HEK293 (cell line): Measurements from ENCODE around the gene UBL7.

Source experiments
- CTCF ChIA-PET: fragments of 350-600 bp; formaldehyde crosslinking; extraction: SDS; loops from one replicate; lab custom pipeline; 2021; ENCODE audit warnings: antibody characterized with exemption; lab: Yijun Ruan, JAX
- POLR2A ChIA-PET: fragments of 300-600 bp; formaldehyde crosslinking; extraction: SDS; loops from one replicate; lab custom pipeline; 2020; ENCODE audit warnings: antibody characterized with exemption, inconsistent platforms; lab: Yijun Ruan, JAX
- H3K27ac ChIP-seq: fragments of 200-500 bp; sonication (Bioruptor generic); 2 replicates; pipeline ENCODE4 v1.5.1; 2014; ENCODE audit warnings: low read depth, low read length, control low read depth, inconsistent platforms; ENCODE audit errors: extremely low read depth
- H3K36me3 ChIP-seq, 2 experiments: fragments of 200-500 bp in 1 of 2; sonication (Bioruptor generic) in 1 of 2; 1 replicate in 1 of 2; 2 replicates in 1 of 2; pipeline ENCODE4 v1.5.1; 2014 to 2017; ENCODE audit warnings: inconsistent platforms in 2 of 2, low read length in 2 of 2; ENCODE audit not compliant: control insufficient read depth in 2 of 2, insufficient read depth in 1 of 2
- H3K4me1 ChIP-seq: fragments of 200-500 bp; sonication (Bioruptor generic); 2 replicates; pipeline ENCODE4 v1.5.1; 2014; ENCODE audit warnings: mild to moderate bottlenecking, low read length, inconsistent platforms; ENCODE audit not compliant: control insufficient read depth, insufficient read depth
- H3K4me3 ChIP-seq: 2 replicates; pipeline ENCODE4 v1.5.1; 2011; ENCODE audit warnings: low read depth, mild to moderate bottlenecking, control low read depth, low read length, moderate library complexity
- H3K9me3 ChIP-seq: fragments of 200-500 bp; sonication (Bioruptor generic); 2 replicates; pipeline ENCODE4 v1.5.1; 2014; ENCODE audit warnings: low read depth, low read length, inconsistent platforms; ENCODE audit not compliant: control insufficient read depth, insufficient read depth
- KLF10 ChIP-seq: fragments of 450-650 bp; IDR thresholded peaks from 2 replicates; pipeline ENCODE4 v1.5.1; 2018; ENCODE audit warnings: missing biosample characterization, mild to moderate bottlenecking, missing genetic modification characterization
- ZFP3 ChIP-seq: fragments of 450-650 bp; formaldehyde crosslinking; IDR thresholded peaks from 2 replicates; pipeline ENCODE4 v1.5.1; 2016; ENCODE audit warnings: low read depth, missing biosample characterization, missing genetic modification characterization
- ZNF146 ChIP-seq: fragments of 450-650 bp; formaldehyde crosslinking; IDR thresholded peaks from 2 replicates; pipeline ENCODE4 v1.5.1; 2016; ENCODE audit warnings: missing biosample characterization, missing genetic modification characterization
- ZNF157 ChIP-seq: fragments of 450-650 bp; formaldehyde crosslinking; IDR thresholded peaks from 2 replicates; pipeline ENCODE4 v1.5.1; 2016; ENCODE audit warnings: missing biosample characterization, missing genetic modification characterization
- ZNF214 ChIP-seq: fragments of 450-650 bp; formaldehyde crosslinking; IDR thresholded peaks from 2 replicates; pipeline ENCODE4 v1.5.1; 2017; ENCODE audit warnings: missing biosample characterization, mild to moderate bottlenecking, missing genetic modification characterization, borderline replicate concordance
- ZNF266 ChIP-seq: fragments of 450-650 bp; formaldehyde crosslinking; IDR thresholded peaks from 2 replicates; pipeline ENCODE4 v1.5.1; 2016; ENCODE audit warnings: missing biosample characterization, missing genetic modification characterization, low read depth
- ZNF394 ChIP-seq: fragments of 450-650 bp; formaldehyde crosslinking; IDR thresholded peaks from 2 replicates; pipeline ENCODE4 v1.5.1; 2016; ENCODE audit warnings: missing biosample characterization, missing genetic modification characterization, mild to moderate bottlenecking, moderate library complexity, borderline replicate concordance
- ZNF544 ChIP-seq: fragments of 450-650 bp; formaldehyde crosslinking; IDR thresholded peaks from 2 replicates; pipeline ENCODE4 v1.5.0; 2017; ENCODE audit warnings: missing biosample characterization, missing genetic modification characterization
- ZNF623 ChIP-seq: fragments of 450-650 bp; formaldehyde crosslinking; IDR thresholded peaks from 2 replicates; pipeline ENCODE4 v1.5.1; 2016; ENCODE audit warnings: missing biosample characterization, missing genetic modification characterization
- ZNF629 ChIP-seq: fragments of 450-650 bp; formaldehyde crosslinking; IDR thresholded peaks from 2 replicates; pipeline ENCODE4 v1.5.1; 2017; ENCODE audit warnings: missing biosample characterization, missing genetic modification characterization
- ZNF785 ChIP-seq: fragments of 450-650 bp; formaldehyde crosslinking; IDR thresholded peaks from 2 replicates; pipeline ENCODE4 v1.5.1; 2016; ENCODE audit warnings: missing biosample characterization, missing genetic modification characterization
- ZNF791 ChIP-seq: fragments of 450-650 bp; formaldehyde crosslinking; IDR thresholded peaks from 2 replicates; pipeline ENCODE4 v1.5.1; 2016; ENCODE audit warnings: missing biosample characterization, missing genetic modification characterization
- TF ChIP-seq, protein P1 (sequence below): fragments of 450-650 bp; formaldehyde crosslinking; conservative IDR thresholded peaks from 2 replicates; pipeline ENCODE4 v1.5.1; 2016; ENCODE audit warnings: low read depth, missing biosample characterization, missing genetic modification characterization
- TF ChIP-seq, protein P2 (sequence below): fragments of 450-650 bp; formaldehyde crosslinking; IDR thresholded peaks from 2 replicates; pipeline ENCODE4 v1.5.1; 2017; ENCODE audit warnings: missing biosample characterization, mild to moderate bottlenecking, missing genetic modification characterization, moderate library complexity
- TF ChIP-seq, protein P3 (sequence below): fragments of 450-650 bp; formaldehyde crosslinking; IDR thresholded peaks from 2 replicates; pipeline ENCODE4 v1.5.1; 2017; ENCODE audit warnings: missing biosample characterization, missing genetic modification characterization
- TF ChIP-seq, protein P4 (sequence below): fragments of 450-650 bp; formaldehyde crosslinking; IDR thresholded peaks from 2 replicates; pipeline ENCODE4 v1.5.1; 2017; ENCODE audit warnings: missing biosample characterization, missing genetic modification characterization

UBL7 gene

DNA sequence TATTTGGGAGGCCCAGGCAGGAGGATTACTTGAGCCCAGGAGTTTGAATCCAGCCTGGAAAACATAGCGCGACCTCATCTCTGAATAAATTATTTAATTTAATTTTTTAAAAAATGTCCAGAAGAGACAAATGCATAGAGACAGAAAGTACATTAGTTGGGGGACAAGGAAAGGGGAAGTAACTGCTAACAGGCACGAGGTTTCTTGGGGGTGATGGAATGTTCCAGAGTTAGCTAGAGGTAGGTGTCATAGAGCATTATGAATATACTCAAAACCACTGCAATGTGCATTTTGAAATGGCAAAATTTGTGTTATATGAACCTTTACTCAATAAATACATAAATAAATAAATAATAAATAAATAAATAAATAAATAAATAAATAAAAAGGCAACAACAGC, 61.9 kb downstream of the UBL7 start:
- CTCF ChIA-PET = interaction anchor here (0.6 to 1.8 kb wide), 4 partner anchors 10 to 39 kb away, joined by 3 to 7 read pairs (median 4); no protein-coding TSS in a partner anchor
- Histone ChIP-seq H3K27ac (no peak overlapping the region), H3K4me3 (no peak overlapping the region), H3K9me3 (no peaks in the 10 kb centered on the region), H3K4me1 (no peaks in the 10 kb centered on the region), H3K36me3 (no peaks in the 10 kb centered on the region)
- TF ChIP-seq, protein P1, sequence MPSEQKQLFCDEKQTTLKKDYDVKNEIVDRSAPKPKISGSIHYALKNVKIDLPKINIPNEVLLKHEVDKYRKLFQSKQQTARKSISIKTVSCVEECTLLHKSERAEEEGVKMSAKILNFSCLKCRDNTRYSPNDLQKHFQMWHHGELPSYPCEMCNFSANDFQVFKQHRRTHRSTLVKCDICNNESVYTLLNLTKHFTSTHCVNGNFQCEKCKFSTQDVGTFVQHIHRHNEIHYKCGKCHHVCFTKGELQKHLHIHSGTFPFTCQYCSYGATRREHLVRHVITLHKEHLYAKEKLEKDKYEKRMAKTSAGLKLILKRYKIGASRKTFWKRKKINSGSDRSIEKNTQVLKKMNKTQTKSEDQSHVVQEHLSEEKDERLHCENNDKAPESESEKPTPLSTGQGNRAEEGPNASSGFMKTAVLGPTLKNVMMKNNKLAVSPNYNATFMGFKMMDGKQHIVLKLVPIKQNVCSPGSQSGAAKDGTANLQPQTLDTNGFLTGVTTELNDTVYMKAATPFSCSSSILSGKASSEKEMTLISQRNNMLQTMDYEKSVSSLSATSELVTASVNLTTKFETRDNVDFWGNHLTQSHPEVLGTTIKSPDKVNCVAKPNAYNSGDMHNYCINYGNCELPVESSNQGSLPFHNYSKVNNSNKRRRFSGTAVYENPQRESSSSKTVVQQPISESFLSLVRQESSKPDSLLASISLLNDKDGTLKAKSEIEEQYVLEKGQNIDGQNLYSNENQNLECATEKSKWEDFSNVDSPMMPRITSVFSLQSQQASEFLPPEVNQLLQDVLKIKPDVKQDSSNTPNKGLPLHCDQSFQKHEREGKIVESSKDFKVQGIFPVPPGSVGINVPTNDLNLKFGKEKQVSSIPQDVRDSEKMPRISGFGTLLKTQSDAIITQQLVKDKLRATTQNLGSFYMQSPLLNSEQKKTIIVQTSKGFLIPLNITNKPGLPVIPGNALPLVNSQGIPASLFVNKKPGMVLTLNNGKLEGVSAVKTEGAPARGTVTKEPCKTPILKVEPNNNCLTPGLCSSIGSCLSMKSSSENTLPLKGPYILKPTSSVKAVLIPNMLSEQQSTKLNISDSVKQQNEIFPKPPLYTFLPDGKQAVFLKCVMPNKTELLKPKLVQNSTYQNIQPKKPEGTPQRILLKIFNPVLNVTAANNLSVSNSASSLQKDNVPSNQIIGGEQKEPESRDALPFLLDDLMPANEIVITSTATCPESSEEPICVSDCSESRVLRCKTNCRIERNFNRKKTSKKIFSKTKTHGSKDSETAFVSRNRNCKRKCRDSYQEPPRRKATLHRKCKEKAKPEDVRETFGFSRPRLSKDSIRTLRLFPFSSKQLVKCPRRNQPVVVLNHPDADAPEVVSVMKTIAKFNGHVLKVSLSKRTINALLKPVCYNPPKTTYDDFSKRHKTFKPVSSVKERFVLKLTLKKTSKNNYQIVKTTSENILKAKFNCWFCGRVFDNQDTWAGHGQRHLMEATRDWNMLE = peak; percentile 36; the same call in 1 of the 2 replicates
- TF ChIP-seq ZNF629 (tag by site-specific recombination) (no peak), ZNF214 (tag by site-specific recombination) (no peak), ZNF394 (tag by site-specific recombination) (peak; percentile 21; the same call in 1 of the 2 replicates), ZNF266 (tag by site-specific recombination) (no peak), ZNF623 (peak; percentile 23; the same call in 1 of the 2 replicates)
- TF ChIP-seq, protein P2, sequence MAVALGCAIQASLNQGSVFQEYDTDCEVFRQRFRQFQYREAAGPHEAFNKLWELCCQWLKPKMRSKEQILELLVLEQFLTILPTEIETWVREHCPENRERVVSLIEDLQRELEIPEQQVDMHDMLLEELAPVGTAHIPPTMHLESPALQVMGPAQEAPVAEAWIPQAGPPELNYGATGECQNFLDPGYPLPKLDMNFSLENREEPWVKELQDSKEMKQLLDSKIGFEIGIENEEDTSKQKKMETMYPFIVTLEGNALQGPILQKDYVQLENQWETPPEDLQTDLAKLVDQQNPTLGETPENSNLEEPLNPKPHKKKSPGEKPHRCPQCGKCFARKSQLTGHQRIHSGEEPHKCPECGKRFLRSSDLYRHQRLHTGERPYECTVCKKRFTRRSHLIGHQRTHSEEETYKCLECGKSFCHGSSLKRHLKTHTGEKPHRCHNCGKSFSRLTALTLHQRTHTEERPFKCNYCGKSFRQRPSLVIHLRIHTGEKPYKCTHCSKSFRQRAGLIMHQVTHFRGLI (tag by site-specific recombination) = no peak
- POLR2A ChIA-PET = interaction anchor here (0.6 kb wide), 1 partner anchor 587 kb away, joined by 3 read pairs; no protein-coding TSS in a partner anchor

DNA sequence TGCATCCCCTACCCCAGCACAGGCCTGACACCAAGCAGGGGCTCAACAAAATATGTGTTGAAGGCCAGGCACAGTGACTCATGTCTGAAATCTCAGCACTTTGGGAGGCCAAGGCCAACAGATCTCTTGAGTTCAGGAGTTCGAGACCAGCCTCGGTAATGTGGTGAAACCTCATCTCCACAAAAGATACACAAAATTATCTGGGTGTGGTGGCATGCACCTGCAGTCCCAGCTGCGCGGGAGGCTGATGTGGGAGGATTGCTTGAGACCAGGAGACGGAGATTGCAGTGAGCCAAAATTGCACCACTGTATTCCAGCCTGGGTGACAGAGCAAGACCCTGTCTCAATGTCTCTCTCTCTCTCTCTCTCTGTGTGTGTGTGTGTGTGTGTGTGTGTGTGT, 62.8 kb downstream of the UBL7 start:
- TF ChIP-seq ZNF785 (no peak), ZFP3 (no peak), ZNF157 (tag by site-specific recombination) (no peak), ZNF544 (tag by site-specific recombination) (no peak), KLF10 (tag by site-specific recombination) (no peak), ZNF146 (no peak), ZNF791 (no peak)
- TF ChIP-seq, protein P3, sequence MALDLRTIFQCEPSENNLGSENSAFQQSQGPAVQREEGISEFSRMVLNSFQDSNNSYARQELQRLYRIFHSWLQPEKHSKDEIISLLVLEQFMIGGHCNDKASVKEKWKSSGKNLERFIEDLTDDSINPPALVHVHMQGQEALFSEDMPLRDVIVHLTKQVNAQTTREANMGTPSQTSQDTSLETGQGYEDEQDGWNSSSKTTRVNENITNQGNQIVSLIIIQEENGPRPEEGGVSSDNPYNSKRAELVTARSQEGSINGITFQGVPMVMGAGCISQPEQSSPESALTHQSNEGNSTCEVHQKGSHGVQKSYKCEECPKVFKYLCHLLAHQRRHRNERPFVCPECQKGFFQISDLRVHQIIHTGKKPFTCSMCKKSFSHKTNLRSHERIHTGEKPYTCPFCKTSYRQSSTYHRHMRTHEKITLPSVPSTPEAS = 0 out of 2 replicates have a peak, but pooled peaks have one; percentile 65
- TF ChIP-seq, protein P4, sequence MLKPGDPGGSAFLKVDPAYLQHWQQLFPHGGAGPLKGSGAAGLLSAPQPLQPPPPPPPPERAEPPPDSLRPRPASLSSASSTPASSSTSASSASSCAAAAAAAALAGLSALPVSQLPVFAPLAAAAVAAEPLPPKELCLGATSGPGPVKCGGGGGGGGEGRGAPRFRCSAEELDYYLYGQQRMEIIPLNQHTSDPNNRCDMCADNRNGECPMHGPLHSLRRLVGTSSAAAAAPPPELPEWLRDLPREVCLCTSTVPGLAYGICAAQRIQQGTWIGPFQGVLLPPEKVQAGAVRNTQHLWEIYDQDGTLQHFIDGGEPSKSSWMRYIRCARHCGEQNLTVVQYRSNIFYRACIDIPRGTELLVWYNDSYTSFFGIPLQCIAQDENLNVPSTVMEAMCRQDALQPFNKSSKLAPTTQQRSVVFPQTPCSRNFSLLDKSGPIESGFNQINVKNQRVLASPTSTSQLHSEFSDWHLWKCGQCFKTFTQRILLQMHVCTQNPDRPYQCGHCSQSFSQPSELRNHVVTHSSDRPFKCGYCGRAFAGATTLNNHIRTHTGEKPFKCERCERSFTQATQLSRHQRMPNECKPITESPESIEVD (tag by site-specific recombination) = no peak
- H3K9me3 ChIP-seq = no peaks in the 10 kb centered on the region
- ChIA-PET POLR2A (no interaction called here), CTCF (interaction anchor here (0.8 kb wide), 1 partner anchor 11 kb away, joined by 4 read pairs; no protein-coding TSS in a partner anchor)
- no peak overlapping the region for H3K4me3 ChIP-seq
- H3K4me1 ChIP-seq = no peaks in the 10 kb centered on the region
- no peaks in the 10 kb centered on the region for H3K36me3 ChIP-seq
- no peak overlapping the region for H3K27ac ChIP-seq
